Activated naive CD4-positive, alpha-beta T cell treated with anti-CD3 and anti-CD28 coated beads, Interleukin-2, amount 50 U/mL, for 24 hours (primary cell): ENCODE measurements around the gene LEMD2.
"Not testable (repeated sequence)": the region's sequence is repeated elsewhere in the genome, so short reads cannot be mapped to it uniquely, and the experiment has no call there.

Experiments
- H3K27ac Mint-ChIP-seq: one replicate; pipeline ENCODE4 v1.8.0; 2021; ENCODE audit warnings: mild to moderate bottlenecking, mixed read lengths
- H3K27me3 Mint-ChIP-seq: one replicate; pipeline ENCODE4 v1.8.0; 2021; ENCODE audit warnings: mixed read lengths
- H3K36me3 Mint-ChIP-seq: one replicate; pipeline ENCODE4 v1.8.0; 2021; ENCODE audit warnings: mixed read lengths
- H3K4me1 Mint-ChIP-seq: one replicate; pipeline ENCODE4 v1.8.0; 2021; ENCODE audit warnings: mixed read lengths
- H3K4me3 Mint-ChIP-seq: one replicate; pipeline ENCODE4 v1.8.0; 2021; ENCODE audit warnings: mild to moderate bottlenecking, mixed read lengths
- H3K9me3 Mint-ChIP-seq: one replicate; pipeline ENCODE4 v1.8.0; 2021; ENCODE audit warnings: mixed read lengths

The LEMD2 gene

GRCh38 chr6:33788694-33789549 is at the start of gene LEMD2:
Gene LEMD2, minus strand, starts transcription at chr6:33789130. Its CDS starts 14 bp downstream, at chr6:33789116.
- Mint-ChIP-seq H3K27ac (peak within 1 kb of the TSS; percentile 97), H3K4me3 (peak within 1 kb of the TSS; percentile 93), H3K4me1 (peaks cover 52% of the 10 kb centered on the region), H3K9me3 (no peaks in the 10 kb centered on the region), H3K27me3 (no peaks in the 10 kb centered on the region), H3K36me3 (peaks cover 5% of the 10 kb centered on the region)

- Mint-ChIP-seq H3K4me3 (no peak overlapping the region), H3K36me3 (no peaks in the 10 kb centered on the region), H3K27ac (peak overlapping the region; percentile 27), H3K4me1 (peaks cover 12% of the 10 kb centered on the region), H3K9me3 (no peaks in the 10 kb centered on the region), H3K27me3 (no peaks in the 10 kb centered on the region)
Observed at GRCh38 chr6:33837971-33838665, 49.2 kb upstream of the LEMD2 start.

GRCh38 chr6:33836806-33837469 is 48.0 kb upstream of the LEMD2 start:
- peaks cover 12% of the 10 kb centered on the region for H3K4me1 Mint-ChIP-seq
- no peak overlapping the region for H3K4me3 Mint-ChIP-seq
- no peak overlapping the region for H3K27ac Mint-ChIP-seq
- no peaks in the 10 kb centered on the region for H3K36me3 Mint-ChIP-seq
- H3K27me3 Mint-ChIP-seq: no peaks in the 10 kb centered on the region
- H3K9me3 Mint-ChIP-seq: no peaks in the 10 kb centered on the region

- H3K9me3 Mint-ChIP-seq: no peaks in the 10 kb centered on the region
- no peak overlapping the region for H3K27ac Mint-ChIP-seq
- no peaks in the 10 kb centered on the region for H3K36me3 Mint-ChIP-seq
- H3K4me3 Mint-ChIP-seq: no peak overlapping the region
- peaks cover 4% of the 10 kb centered on the region for H3K4me1 Mint-ChIP-seq
- H3K27me3 Mint-ChIP-seq: no peaks in the 10 kb centered on the region
Observed at GRCh38 chr6:33834401-33835392, 45.8 kb upstream of the LEMD2 start.

- no peaks in the 10 kb centered on the region for H3K4me1 Mint-ChIP-seq
Observed at GRCh38 chr6:33833599-33833998, 44.7 kb upstream of the LEMD2 start.

GRCh38 chr6:33832831-33833230 is 43.9 kb upstream of the LEMD2 start:
- not testable (repeated sequence) for H3K4me3 Mint-ChIP-seq, H3K9me3 Mint-ChIP-seq, H3K36me3 Mint-ChIP-seq, H3K27ac Mint-ChIP-seq, H3K4me1 Mint-ChIP-seq, H3K27me3 Mint-ChIP-seq

More at GRCh38 chr6:33833599-33833998, 44.7 kb upstream of the LEMD2 start:
- H3K27ac Mint-ChIP-seq: no peak overlapping the region
- H3K4me3 Mint-ChIP-seq: no peak overlapping the region
- no peaks in the 10 kb centered on the region for H3K9me3 Mint-ChIP-seq
- H3K27me3 Mint-ChIP-seq: no peaks in the 10 kb centered on the region
- no peaks in the 10 kb centered on the region for H3K36me3 Mint-ChIP-seq

GRCh38 chr6:33831725-33832124 is 42.8 kb upstream of the LEMD2 start:
- H3K27ac Mint-ChIP-seq, H3K9me3 Mint-ChIP-seq, H3K4me3 Mint-ChIP-seq, H3K36me3 Mint-ChIP-seq, H3K4me1 Mint-ChIP-seq, H3K27me3 Mint-ChIP-seq: not testable (repeated sequence)

GRCh38 chr6:33830635-33831240 is 41.8 kb upstream of the LEMD2 start:
- no peaks in the 10 kb centered on the region for H3K4me1 Mint-ChIP-seq
- H3K9me3 Mint-ChIP-seq: no peaks in the 10 kb centered on the region
- no peak overlapping the region for H3K27ac Mint-ChIP-seq
- no peaks in the 10 kb centered on the region for H3K36me3 Mint-ChIP-seq
- H3K4me3 Mint-ChIP-seq: no peak overlapping the region
- H3K27me3 Mint-ChIP-seq: no peaks in the 10 kb centered on the region

GRCh38 chr6:33828764-33829731 is 40.1 kb upstream of the LEMD2 start:
- Mint-ChIP-seq H3K36me3 (no peaks in the 10 kb centered on the region), H3K27ac (no peak overlapping the region), H3K4me3 (no peak overlapping the region), H3K9me3 (no peaks in the 10 kb centered on the region), H3K4me1 (no peaks in the 10 kb centered on the region), H3K27me3 (no peaks in the 10 kb centered on the region)

- H3K27ac Mint-ChIP-seq: no peak overlapping the region
- no peaks in the 10 kb centered on the region for H3K27me3 Mint-ChIP-seq
- H3K4me1 Mint-ChIP-seq: no peaks in the 10 kb centered on the region
- no peak overlapping the region for H3K4me3 Mint-ChIP-seq
- H3K36me3 Mint-ChIP-seq: no peaks in the 10 kb centered on the region
- H3K9me3 Mint-ChIP-seq: no peaks in the 10 kb centered on the region
Observed at GRCh38 chr6:33828452-33828763, 39.5 kb upstream of the LEMD2 start.

- H3K9me3 Mint-ChIP-seq: no peaks in the 10 kb centered on the region
- no peaks in the 10 kb centered on the region for H3K36me3 Mint-ChIP-seq
- H3K27ac Mint-ChIP-seq: no peak overlapping the region
- H3K27me3 Mint-ChIP-seq: no peaks in the 10 kb centered on the region
- H3K4me1 Mint-ChIP-seq: no peaks in the 10 kb centered on the region
- no peak overlapping the region for H3K4me3 Mint-ChIP-seq
Observed at GRCh38 chr6:33827546-33828451, 38.9 kb upstream of the LEMD2 start.

- no peaks in the 10 kb centered on the region for H3K27me3 Mint-ChIP-seq
- H3K4me1 Mint-ChIP-seq: no peaks in the 10 kb centered on the region
- no peaks in the 10 kb centered on the region for H3K9me3 Mint-ChIP-seq
- no peaks in the 10 kb centered on the region for H3K36me3 Mint-ChIP-seq
- H3K27ac Mint-ChIP-seq: no peak overlapping the region
- no peak overlapping the region for H3K4me3 Mint-ChIP-seq
Observed at GRCh38 chr6:33826537-33826936, 37.6 kb upstream of the LEMD2 start.

- Mint-ChIP-seq H3K4me3 (no peak overlapping the region), H3K9me3 (no peaks in the 10 kb centered on the region), H3K4me1 (peaks cover 5% of the 10 kb centered on the region), H3K36me3 (no peaks in the 10 kb centered on the region), H3K27me3 (no peaks in the 10 kb centered on the region), H3K27ac (no peak overlapping the region)
Observed at GRCh38 chr6:33824461-33825154, 35.7 kb upstream of the LEMD2 start.
